GM20431 (cell line): Measurements from ENCODE around the gene MEGF6.

Source experiments
- in situ Hi-C: fragments of 300-500 bp; cut with MseI, MboI; formaldehyde crosslinking; loops from one replicate; pipeline ENCODE4 v1.15.0; 2020; ENCODE audit warnings: low sequenced_read_pairs; ENCODE audit not compliant: unreplicated experiment

The MEGF6 gene

GRCh38 chr1:3511306-3511705 is 100.0 kb downstream of the MEGF6 start:
- in situ Hi-C loops, result no loop called here

- in situ Hi-C loops, result no loop called here
Measured at GRCh38 chr1:3510956-3511250, 100.4 kb downstream of the MEGF6 start.

- in situ Hi-C loops, result no loop called here
Measured at GRCh38 chr1:3510136-3510955, 101.0 kb downstream of the MEGF6 start.

DNA sequence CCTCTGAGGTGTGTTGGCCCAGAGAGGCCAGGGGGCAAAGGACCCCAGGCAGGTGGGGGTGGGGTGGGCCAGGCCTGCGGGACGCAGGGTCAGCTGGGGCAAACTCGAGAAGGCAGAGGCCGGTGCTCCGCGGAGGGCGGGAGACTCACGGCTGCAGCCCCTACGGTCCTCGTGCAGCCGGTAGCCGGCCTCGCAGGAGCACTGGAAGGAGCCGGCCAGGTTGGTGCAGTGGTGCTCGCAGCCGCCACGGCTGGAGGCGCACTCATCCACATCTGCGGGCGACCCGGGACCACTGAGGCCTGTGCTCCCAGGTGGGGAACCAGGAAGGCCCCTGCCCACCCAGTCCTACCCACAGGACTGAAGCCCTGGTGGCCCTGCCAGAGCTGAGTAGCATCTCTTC is 101.6 kb downstream of the MEGF6 start:
- in situ Hi-C loops, result no loop called here

DNA sequence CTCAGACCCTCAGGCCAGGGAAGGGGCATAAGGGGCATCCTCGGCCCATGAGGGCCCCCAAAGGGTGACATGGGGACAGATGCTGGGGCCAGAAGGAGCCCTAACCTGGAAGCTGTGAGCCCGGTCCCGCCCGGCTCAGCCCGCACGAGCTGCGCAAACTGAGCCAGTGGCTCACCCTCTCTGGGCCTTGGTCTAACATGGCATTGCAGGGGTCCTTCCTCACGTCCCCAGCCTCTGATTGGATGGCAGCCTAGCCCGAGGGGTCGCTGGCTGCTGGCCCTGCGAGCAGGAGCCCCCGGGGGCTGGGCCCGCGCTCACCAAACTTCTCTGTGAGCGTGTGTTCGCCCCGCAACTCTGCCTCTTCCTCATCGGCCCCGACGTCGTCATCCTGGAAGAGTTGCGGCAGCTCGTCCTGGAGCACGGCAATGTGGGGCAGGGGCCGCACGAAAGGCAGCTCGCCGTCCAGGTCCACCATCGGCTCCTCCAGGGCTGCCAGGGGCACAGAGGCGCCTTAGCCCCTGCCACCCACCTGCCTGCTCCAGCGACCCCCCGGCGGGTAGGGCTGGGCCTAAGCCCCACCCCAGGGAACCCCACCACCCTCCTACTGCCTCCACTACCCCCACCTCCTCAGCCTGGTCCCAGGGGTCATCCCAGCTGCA is 102.4 kb downstream of the MEGF6 start:
- in situ Hi-C loops, result no loop called here

DNA sequence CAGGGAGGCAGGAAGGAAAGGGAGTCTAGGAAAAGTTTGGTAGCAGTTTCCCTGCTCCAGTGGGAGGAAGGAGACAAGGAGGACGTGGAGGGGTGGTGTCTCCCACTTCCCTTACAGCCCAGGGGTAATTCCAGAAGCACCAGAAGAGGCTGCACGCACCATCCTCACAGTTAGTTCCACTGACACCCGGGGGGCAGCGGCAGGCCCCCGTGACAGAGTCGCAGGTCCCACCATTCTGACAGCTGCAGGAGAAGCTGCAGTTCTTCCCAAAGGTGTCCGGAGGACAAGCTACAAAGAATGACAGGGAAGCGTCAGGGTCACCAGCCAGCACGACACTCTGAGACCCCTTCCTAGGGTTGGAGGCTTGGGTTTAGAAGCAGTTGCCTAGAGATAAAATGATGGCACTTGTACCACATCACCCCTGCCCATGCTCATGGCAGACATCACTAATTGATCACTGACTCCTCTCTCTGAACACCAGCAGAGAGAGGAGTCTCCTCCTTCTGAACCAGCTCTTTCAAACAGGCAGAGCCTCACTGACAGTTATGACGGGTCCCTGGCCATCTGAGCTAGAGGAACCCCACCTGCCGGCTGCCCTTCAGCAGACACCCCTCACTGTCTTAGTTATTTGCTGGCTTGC is 103.6 kb downstream of the MEGF6 start:
- in situ Hi-C loops, result no loop called here

- in situ Hi-C loops, result no loop called here
Measured at GRCh38 chr1:3506943-3507342, 104.4 kb downstream of the MEGF6 start.

DNA sequence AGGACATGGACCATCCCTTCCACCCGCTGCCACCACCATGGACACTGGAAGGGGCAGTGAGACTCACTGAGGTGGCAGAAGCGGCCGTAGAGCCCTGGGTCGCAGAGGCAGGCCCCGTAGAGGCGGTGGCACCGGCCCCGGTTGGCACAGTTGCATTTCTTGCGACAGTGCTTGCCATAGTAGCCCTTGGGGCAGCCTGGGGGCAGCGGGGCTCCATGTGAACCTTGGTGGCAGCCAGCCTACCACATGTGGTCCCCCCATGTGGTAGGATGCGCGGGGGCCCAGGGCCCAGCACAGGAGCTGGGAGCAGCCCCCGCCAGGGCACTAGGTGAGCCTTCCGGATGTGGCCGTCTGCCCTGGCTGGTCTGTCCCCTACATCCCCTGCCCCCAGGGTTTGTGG is 105.3 kb downstream of the MEGF6 start:
- in situ Hi-C loops, result no loop called here

GRCh38 chr1:3505161-3505560 is 106.1 kb downstream of the MEGF6 start:
- in situ Hi-C loops, result no loop called here

DNA sequence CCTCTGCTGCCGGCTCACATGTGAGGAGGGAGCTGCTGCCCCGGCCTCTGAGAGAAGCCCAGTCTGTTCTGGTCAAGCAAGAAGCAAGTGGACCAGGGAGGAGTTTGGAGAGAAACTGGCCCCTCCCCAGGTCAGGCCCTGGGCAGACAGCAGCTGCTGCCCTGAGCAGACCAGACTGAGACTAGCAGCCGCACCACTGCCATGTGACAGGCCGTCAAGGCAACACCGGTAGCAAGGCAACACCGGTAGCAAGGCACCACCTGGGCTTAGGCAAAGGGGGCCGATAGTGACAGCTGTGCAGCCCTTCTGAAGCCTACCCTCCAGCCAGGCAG is 106.5 kb downstream of the MEGF6 start:
- in situ Hi-C loops, result no loop called here

- in situ Hi-C loops, result no loop called here
Measured at GRCh38 chr1:3504151-3504821, 107.0 kb downstream of the MEGF6 start.

- in situ Hi-C loops, result no loop called here
Measured at GRCh38 chr1:3503525-3503886, 107.8 kb downstream of the MEGF6 start.

GRCh38 chr1:3502641-3503524 is 108.4 kb downstream of the MEGF6 start:
- in situ Hi-C loops, result no loop called here

- in situ Hi-C loops, result no loop called here
Measured at GRCh38 chr1:3501856-3502640, 109.3 kb downstream of the MEGF6 start.

DNA sequence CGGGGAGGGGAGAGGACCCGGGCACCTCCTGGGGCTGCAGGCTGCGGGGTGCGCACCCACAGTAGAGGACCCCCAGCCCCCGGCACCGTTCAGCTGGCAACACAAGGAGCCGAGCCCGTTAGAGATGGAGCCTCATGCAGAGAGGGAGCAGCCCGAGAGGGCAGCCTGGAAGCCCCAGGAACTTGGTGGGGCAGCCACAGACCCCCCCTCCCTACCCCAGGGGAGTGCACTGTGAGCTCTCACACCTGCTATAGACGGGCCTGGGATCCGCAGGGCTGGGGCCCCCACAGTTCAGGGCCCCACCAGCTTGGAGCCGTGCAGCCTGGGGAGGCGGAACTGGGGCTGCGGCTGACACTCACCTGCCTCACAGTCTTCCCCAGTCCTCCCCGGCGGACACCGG is 109.9 kb downstream of the MEGF6 start:
- in situ Hi-C loops, result no loop called here

- in situ Hi-C loops, result no loop called here
Measured at GRCh38 chr1:3500265-3500835, 111.0 kb downstream of the MEGF6 start.

DNA sequence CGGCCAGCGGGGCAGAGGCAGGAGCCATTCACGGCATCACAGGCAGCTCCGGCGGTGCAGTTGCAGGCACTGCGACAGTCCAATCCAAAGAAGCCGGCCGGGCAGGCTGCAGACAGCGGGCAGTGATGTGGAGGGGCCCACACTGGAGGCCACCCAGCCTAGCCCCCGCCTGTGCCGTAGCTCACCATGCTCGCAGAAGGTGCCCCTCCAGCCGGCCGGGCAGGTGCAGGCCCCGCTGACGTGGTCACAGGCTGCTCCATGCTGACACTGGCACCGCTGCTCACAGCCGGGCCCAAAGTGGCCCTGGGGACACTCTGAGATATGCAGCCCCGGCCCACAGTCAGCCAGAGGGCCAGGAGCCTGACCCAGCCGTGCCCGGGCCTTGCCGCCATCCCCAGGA is 111.7 kb downstream of the MEGF6 start:
- in situ Hi-C loops, result no loop called here

- in situ Hi-C loops, result no loop called here
Measured at GRCh38 chr1:3498986-3499385, 112.3 kb downstream of the MEGF6 start.

- in situ Hi-C loops, result no loop called here
Measured at GRCh38 chr1:3498246-3498930, 112.9 kb downstream of the MEGF6 start.
